ENCODE measurements around the gene DUSP11. TPM values are rescaled to one million over a fixed set of nuclear protein-coding genes. Genes with fewer than 3 reads are reported as not detected.

DUSP11 gene
- total and polyA plus RNA-seq, 2 of the 13 experiments (the other 11 are each of a cell fraction or from before 2014, with no cell fraction given), result 30.5 to 36.2 TPM

DNA sequence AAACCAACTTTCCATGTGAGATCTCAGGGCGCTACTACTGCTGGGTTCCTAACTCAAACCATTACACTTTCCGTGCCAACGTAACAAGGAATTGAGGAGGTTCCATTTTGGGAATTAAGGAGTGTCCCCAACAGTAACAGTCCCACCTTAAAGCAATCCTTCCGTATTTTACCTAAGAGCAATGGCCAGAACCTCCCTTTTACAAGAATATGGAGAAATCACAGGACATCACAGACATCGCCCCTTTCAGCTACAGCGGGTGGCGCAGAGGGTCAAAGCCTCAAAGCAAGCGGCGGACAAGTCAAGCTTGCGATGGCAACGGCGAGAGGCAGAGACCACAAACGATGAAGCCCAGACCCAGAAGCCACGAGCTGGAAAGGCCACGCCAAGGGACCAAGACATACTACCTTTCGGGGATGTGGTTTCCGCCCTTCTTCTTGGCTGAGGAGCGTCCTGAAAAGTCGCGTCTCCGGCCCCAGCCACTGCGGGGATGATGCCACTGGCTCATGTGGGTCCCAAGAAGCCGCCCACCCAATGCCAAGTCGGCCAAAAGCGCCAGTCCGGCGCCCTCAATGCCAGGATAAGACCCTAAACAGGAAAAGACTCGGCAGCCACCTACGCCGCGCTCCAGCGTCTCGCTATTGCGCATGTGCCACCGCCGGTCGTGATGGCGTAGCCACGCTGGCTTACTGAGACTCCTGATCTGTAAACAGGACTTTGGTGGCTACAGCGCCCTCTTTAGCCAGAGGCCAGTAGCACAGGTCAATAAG, at the start of gene DUSP11 (continued):
- TF ChIP-seq CAMTA2 (CRISPR knock-in tag; IDR thresholded peaks at IDR 0.05; ENCODE audit: borderline replicate concordance) (no peak), ZNF772 (CRISPR knock-in tag; IDR thresholded peaks at IDR 0.05) (peak; percentile 78), SP5 (CRISPR knock-in tag; IDR thresholded peaks at IDR 0.05; ENCODE audit: borderline replicate concordance, low read depth) (no peak; the same call in 1 of the 2 replicates), ZNF468 (CRISPR knock-in tag; IDR thresholded peaks at IDR 0.05) (0 out of 2 replicates have a peak, but pooled peaks have one; percentile 45), ZNF737 (CRISPR knock-in tag; IDR thresholded peaks at IDR 0.05; ENCODE audit: borderline replicate concordance) (peak; percentile 70; the same call in 1 of the 2 replicates), ZNF781 (CRISPR knock-in tag; IDR thresholded peaks at IDR 0.05; ENCODE audit: borderline replicate concordance, not compliant biosample characterization) (peak; percentile 92), ZSCAN29 (CRISPR knock-in tag; conservative IDR thresholded peaks at IDR 0.05) (no peak), ZNF558 (CRISPR knock-in tag; IDR thresholded peaks at IDR 0.05; ENCODE audit: borderline replicate concordance) (no peak), PHF5A (CRISPR knock-in tag; IDR thresholded peaks at IDR 0.05; ENCODE audit: low read depth, unreplicated experiment) (peak; percentile 96), ZNF75D (CRISPR knock-in tag; IDR thresholded peaks at IDR 0.05; ENCODE audit: borderline replicate concordance) (no peak), GABPA (IDR thresholded peaks at IDR 0.05; ENCODE audit: low read depth, low read length) (no peak), GABPA (CRISPR knock-in tag; IDR thresholded peaks at IDR 0.05; ENCODE audit: low read depth) (peak; percentile 71), ZFP36L2 (CRISPR knock-in tag; IDR thresholded peaks at IDR 0.05) (no peak), IRF2 (CRISPR knock-in tag; IDR thresholded peaks at IDR 0.05) (peak; percentile 80; the same call in 1 of the 2 replicates), ZNF816 (CRISPR knock-in tag; IDR thresholded peaks at IDR 0.05; ENCODE audit: borderline replicate concordance) (no peak), MEIS2 (CRISPR knock-in tag; IDR thresholded peaks at IDR 0.05) (peak; percentile 61; the same call in 1 of the 2 replicates), ATF7-NPFF (CRISPR knock-in tag; IDR thresholded peaks at IDR 0.05; ENCODE audit: low read depth) (peak; percentile 77; the same call in 1 of the 2 replicates), MED8 (CRISPR knock-in tag; IDR thresholded peaks at IDR 0.05; ENCODE audit: insufficient replicate concordance) (no peak), ZNF143 (CRISPR knock-in tag; IDR thresholded peaks at IDR 0.05) (no peak), BRD4 (CRISPR knock-in tag; IDR thresholded peaks at IDR 0.05) (0 out of 2 replicates have a peak, but pooled peaks have one; percentile 67), ZNF225 (CRISPR knock-in tag; IDR thresholded peaks at IDR 0.05) (peak; percentile 80), ETV6 (CRISPR knock-in tag; conservative IDR thresholded peaks at IDR 0.05) (no peak; the same call in 1 of the 2 replicates)
- TF ChIP-seq, protein P1, sequence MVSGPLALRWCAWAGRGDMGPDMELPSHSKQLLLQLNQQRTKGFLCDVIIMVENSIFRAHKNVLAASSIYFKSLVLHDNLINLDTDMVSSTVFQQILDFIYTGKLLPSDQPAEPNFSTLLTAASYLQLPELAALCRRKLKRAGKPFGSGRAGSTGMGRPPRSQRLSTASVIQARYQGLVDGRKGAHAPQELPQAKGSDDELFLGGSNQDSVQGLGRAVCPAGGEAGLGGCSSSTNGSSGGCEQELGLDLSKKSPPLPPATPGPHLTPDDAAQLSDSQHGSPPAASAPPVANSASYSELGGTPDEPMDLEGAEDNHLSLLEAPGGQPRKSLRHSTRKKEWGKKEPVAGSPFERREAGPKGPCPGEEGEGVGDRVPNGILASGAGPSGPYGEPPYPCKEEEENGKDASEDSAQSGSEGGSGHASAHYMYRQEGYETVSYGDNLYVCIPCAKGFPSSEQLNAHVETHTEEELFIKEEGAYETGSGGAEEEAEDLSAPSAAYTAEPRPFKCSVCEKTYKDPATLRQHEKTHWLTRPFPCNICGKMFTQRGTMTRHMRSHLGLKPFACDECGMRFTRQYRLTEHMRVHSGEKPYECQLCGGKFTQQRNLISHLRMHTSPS (CRISPR knock-in tag; IDR thresholded peaks at IDR 0.05; ENCODE audit: low read depth), result peak; percentile 71; the same call in 1 of the 2 replicates
- TF ChIP-seq, protein P2, sequence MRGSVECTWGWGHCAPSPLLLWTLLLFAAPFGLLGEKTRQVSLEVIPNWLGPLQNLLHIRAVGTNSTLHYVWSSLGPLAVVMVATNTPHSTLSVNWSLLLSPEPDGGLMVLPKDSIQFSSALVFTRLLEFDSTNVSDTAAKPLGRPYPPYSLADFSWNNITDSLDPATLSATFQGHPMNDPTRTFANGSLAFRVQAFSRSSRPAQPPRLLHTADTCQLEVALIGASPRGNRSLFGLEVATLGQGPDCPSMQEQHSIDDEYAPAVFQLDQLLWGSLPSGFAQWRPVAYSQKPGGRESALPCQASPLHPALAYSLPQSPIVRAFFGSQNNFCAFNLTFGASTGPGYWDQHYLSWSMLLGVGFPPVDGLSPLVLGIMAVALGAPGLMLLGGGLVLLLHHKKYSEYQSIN (CRISPR knock-in tag; IDR thresholded peaks at IDR 0.05; ENCODE audit: borderline replicate concordance), result no peak
- TF ChIP-seq, protein P3, sequence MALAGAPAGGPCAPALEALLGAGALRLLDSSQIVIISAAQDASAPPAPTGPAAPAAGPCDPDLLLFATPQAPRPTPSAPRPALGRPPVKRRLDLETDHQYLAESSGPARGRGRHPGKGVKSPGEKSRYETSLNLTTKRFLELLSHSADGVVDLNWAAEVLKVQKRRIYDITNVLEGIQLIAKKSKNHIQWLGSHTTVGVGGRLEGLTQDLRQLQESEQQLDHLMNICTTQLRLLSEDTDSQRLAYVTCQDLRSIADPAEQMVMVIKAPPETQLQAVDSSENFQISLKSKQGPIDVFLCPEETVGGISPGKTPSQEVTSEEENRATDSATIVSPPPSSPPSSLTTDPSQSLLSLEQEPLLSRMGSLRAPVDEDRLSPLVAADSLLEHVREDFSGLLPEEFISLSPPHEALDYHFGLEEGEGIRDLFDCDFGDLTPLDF (CRISPR knock-in tag; IDR thresholded peaks at IDR 0.05), result peak; percentile 42; the same call in 1 of the 2 replicates
- TF ChIP-seq, protein P4, sequence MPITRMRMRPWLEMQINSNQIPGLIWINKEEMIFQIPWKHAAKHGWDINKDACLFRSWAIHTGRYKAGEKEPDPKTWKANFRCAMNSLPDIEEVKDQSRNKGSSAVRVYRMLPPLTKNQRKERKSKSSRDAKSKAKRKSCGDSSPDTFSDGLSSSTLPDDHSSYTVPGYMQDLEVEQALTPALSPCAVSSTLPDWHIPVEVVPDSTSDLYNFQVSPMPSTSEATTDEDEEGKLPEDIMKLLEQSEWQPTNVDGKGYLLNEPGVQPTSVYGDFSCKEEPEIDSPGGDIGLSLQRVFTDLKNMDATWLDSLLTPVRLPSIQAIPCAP (CRISPR knock-in tag; IDR thresholded peaks at IDR 0.05; ENCODE audit: low read depth), result no peak
